ENCODE data around the gene PBX4. TPM values are rescaled to one million over a fixed set of nuclear protein-coding genes. Genes with fewer than 3 reads are reported as not detected.

The PBX4 gene
- total and polyA plus RNA-seq, 2 of the 8 experiments (the other 6 are each of a cell fraction or from before 2014, with no cell fraction given), result 3.4 to 3.8 TPM

GRCh38 chr19:19628501-19629134 lies 10.1 kb upstream of the PBX4 start (continued):
- TF ChIP-seq NANOG (IDR thresholded peaks at IDR 0.05; ENCODE audit: insufficient read depth, low read depth, low read length, poor library complexity, severe bottlenecking) (no peak), POLR2A (IDR thresholded peaks at IDR 0.05; ENCODE audit: control extremely low read depth in 1 of 2, low read depth in 2 of 2, low read length in 2 of 2) (peak in 1 of 2 experiments; percentile 72; a peak in 1 of 3 replicates), CHD1 (IDR thresholded peaks at IDR 0.05; ENCODE audit: low read depth, low read length) (no peak), PHF8 (conservative IDR thresholded peaks at IDR 0.05; ENCODE audit: low read depth, low read length) (peak; percentile 59; the same call in 1 of the 2 replicates), SRF (IDR thresholded peaks at IDR 0.05; ENCODE audit: low read depth, low read length) (no peak), POU5F1 (IDR thresholded peaks at IDR 0.05; ENCODE audit: low read depth, low read length) (no peak), ATF3 (IDR thresholded peaks at IDR 0.05; ENCODE audit: insufficient read depth, low read depth, low read length) (no peak; the same call in 1 of the 2 replicates), TAF7 (optimal IDR thresholded peaks at IDR 0.05; ENCODE audit: borderline replicate concordance, low read depth, low read length) (peak; percentile 61), GTF2F1 (IDR thresholded peaks at IDR 0.05; ENCODE audit: borderline replicate concordance, low read depth, low read length) (no peak), HDAC6 (IDR thresholded peaks at IDR 0.05; ENCODE audit: low read depth, low read length) (no peak), SAP30 (IDR thresholded peaks at IDR 0.05; ENCODE audit: insufficient read depth, insufficient replicate concordance, low read length) (no peak), CTCF (IDR thresholded peaks at IDR 0.05; ENCODE audit: control extremely low read depth in 1 of 3, insufficient read depth in 1 of 3, low read depth in 1 of 3, low read length in 3 of 3) (no peak), BCL11A (IDR thresholded peaks at IDR 0.05; ENCODE audit: low read depth in 2 of 2, low read length in 2 of 2) (no peak), MAX (IDR thresholded peaks at IDR 0.05) (no peak), MAFK (IDR thresholded peaks at IDR 0.05; ENCODE audit: low read depth, low read length) (no peak), SIN3A (conservative IDR thresholded peaks at IDR 0.05 in 1 of 2, IDR thresholded peaks at IDR 0.05 in 1 of 2; ENCODE audit: low read depth in 1 of 2, low read length in 2 of 2) (no peak), CTBP2 (IDR thresholded peaks at IDR 0.05; ENCODE audit: borderline replicate concordance, insufficient read depth, insufficient read length, low read length) (no peak), ASH2L (IDR thresholded peaks at IDR 0.05; ENCODE audit: low read length) (no peak), RXRA (IDR thresholded peaks at IDR 0.05; ENCODE audit: insufficient read depth, low read depth, low read length) (no peak), FOSL1 (IDR thresholded peaks at IDR 0.05; ENCODE audit: insufficient read depth, low read depth, low read length) (no peak), CEBPB (IDR thresholded peaks at IDR 0.05; ENCODE audit: low read depth, low read length) (no peak; the same call in 1 of the 2 replicates)
